B cell (primary cell): ENCODE measurements around the gene SORL1. TPM values are rescaled to one million over a fixed set of nuclear protein-coding genes. Genes with fewer than 3 reads are reported as not detected.

Source experiments
- ATAC-seq: fragments of 200-7000 bp; cut with Tn5 transposase; one replicate; pipeline ENCODE4 v1.10.0; 2021; ENCODE audit warnings: low read depth, mild to moderate bottlenecking, moderate number of reproducible peaks, moderate library complexity
- CTCF ChIA-PET: fragments of 350-600 bp; sonication (Branson Sonifier 250); formaldehyde crosslinking; loops from one replicate; lab custom pipeline; 2021; ENCODE audit warnings: antibody characterized with exemption, inconsistent platforms; lab: Charles Lee
- POLR2A ChIA-PET: fragments of 350-600 bp; sonication (Branson Sonifier 250); formaldehyde crosslinking; loops from one replicate; lab custom pipeline; 2021; ENCODE audit warnings: antibody characterized with exemption; lab: Charles Lee
- DNase-seq: peaks from one replicate; pipeline ENCODE4 v3.0.0; 2013
- H2AFZ ChIP-seq: 2 replicates; pipeline ENCODE4 v1.6.1; 2012; ENCODE audit warnings: mild to moderate bottlenecking, low read depth, low read length; ENCODE audit not compliant: insufficient read depth, poor library complexity, severe bottlenecking
- H3K27ac ChIP-seq, 2 donors: 1 replicate in 1 of 2; 2 replicates in 1 of 2; pipeline ENCODE4 v1.5.1; 2012 to 2013; ENCODE audit warnings: low read length in 2 of 2, mild to moderate bottlenecking in 2 of 2, moderate library complexity in 1 of 2
- H3K27me3 ChIP-seq, 4 experiments: fragments of 200-600 bp in 1 of 4; sonication (generic) in 1 of 4; replicated peaks in 1 of 4; 1 replicate in 2 of 4; 2 replicates in 2 of 4; pipeline versions ENCODE4 v1.6.1 to v1.7.0; 2013 to 2016; ENCODE audit warnings: low read length in 3 of 4, mild to moderate bottlenecking in 2 of 4, mixed read lengths in 1 of 4, moderate library complexity in 1 of 4; ENCODE audit not compliant: insufficient read depth in 4 of 4, control insufficient read depth in 3 of 4; ENCODE audit errors: control extremely low read depth in 1 of 4
- H3K36me3 ChIP-seq, 2 experiments: replicated peaks in 1 of 2; 1 replicate in 1 of 2; 2 replicates in 1 of 2; pipeline versions ENCODE4 v1.6.1 to v1.7.1; 2013; ENCODE audit warnings: low read length in 1 of 2; ENCODE audit not compliant: insufficient read depth in 2 of 2, control insufficient read depth in 1 of 2; ENCODE audit errors: control extremely low read depth in 1 of 2, extremely low read depth in 1 of 2
- H3K4me1 ChIP-seq, 2 donors: fragments of 200-600 bp in 1 of 2; sonication (generic) in 1 of 2; 1 replicate in 1 of 2; 2 replicates in 1 of 2; pipeline versions ENCODE4 v1.5.1 to v1.6.1; 2013 to 2017; ENCODE audit warnings: low read length in 2 of 2; ENCODE audit not compliant: control insufficient read depth in 2 of 2, insufficient read depth in 2 of 2
- H3K4me2 ChIP-seq: replicated peaks from 2 replicates; pipeline ENCODE3; 2012; ENCODE audit warnings: mild to moderate bottlenecking, low read depth, low read length; ENCODE audit not compliant: poor library complexity, severe bottlenecking
- H3K4me3 ChIP-seq, 5 experiments: fragments of 200-600 bp in 1 of 5; sonication (generic) in 1 of 5; 1 replicate in 3 of 5; 2 replicates in 2 of 5; pipeline versions ENCODE4 v1.5.1 to v1.7.0; 2011 to 2016; ENCODE audit warnings: low read length in 4 of 5, mild to moderate bottlenecking in 4 of 5, low read depth in 2 of 5, control low read depth in 1 of 5, moderate library complexity in 1 of 5; ENCODE audit not compliant: insufficient read depth in 1 of 5; ENCODE audit errors: control extremely low read depth in 1 of 5, extremely low read depth in 1 of 5
- H3K79me2 ChIP-seq: fragments of 200-600 bp; sonication (generic); one replicate; pipeline ENCODE4 v1.6.0; 2016; ENCODE audit warnings: low read length; ENCODE audit not compliant: control insufficient read depth, insufficient read depth
- H3K9ac ChIP-seq: fragments of 200-600 bp; sonication (generic); 2 replicates; pipeline ENCODE4 v1.6.1; 2017; ENCODE audit warnings: mild to moderate bottlenecking, low read length, moderate library complexity
- H3K9me3 ChIP-seq, 3 donors: one replicate each; pipeline versions ENCODE4 v1.6.1 to v1.7.1; 2013; ENCODE audit warnings: low read length in 2 of 3; ENCODE audit not compliant: control insufficient read depth in 2 of 3, insufficient read depth in 1 of 3; ENCODE audit errors: control extremely low read depth in 1 of 3
- H4K20me1 ChIP-seq: 2 replicates; pipeline ENCODE4 v1.6.0; 2012; ENCODE audit warnings: mild to moderate bottlenecking, low read length; ENCODE audit not compliant: insufficient read depth, control insufficient read depth, poor library complexity, severe bottlenecking
- H3K27ac Mint-ChIP-seq: one replicate; pipeline ENCODE4 v1.8.0; 2021; ENCODE audit warnings: mixed read lengths
- H3K27me3 Mint-ChIP-seq: one replicate; pipeline ENCODE4 v1.8.0; 2021; ENCODE audit warnings: mixed read lengths
- H3K4me1 Mint-ChIP-seq: one replicate; pipeline ENCODE4 v1.8.0; 2021; ENCODE audit warnings: mixed read lengths
- H3K4me3 Mint-ChIP-seq: one replicate; pipeline ENCODE4 v1.8.0; 2021; ENCODE audit warnings: mixed read lengths
- H3K9me3 Mint-ChIP-seq: one replicate; pipeline ENCODE4 v1.8.0; 2022; ENCODE audit warnings: mixed read lengths; ENCODE audit not compliant: insufficient read depth
- CTCF ChIP-seq: fragments of 200-600 bp; IDR thresholded peaks from one replicate; pipeline ENCODE4 v1.8.0; 2022; ENCODE audit warnings: antibody characterized with exemption, mild to moderate bottlenecking
- EZH2 ChIP-seq: IDR thresholded peaks from 2 replicates; pipeline ENCODE4 v1.6.1; 2012; ENCODE audit warnings: borderline replicate concordance, low read depth, mild to moderate bottlenecking, moderate library complexity, low read length; ENCODE audit not compliant: insufficient read depth, poor library complexity, severe bottlenecking
- WGBS: methylation state at CpG from one replicate; pipeline ENCODE4 v1.1.5; 2013; ENCODE audit warnings: missing lambda C conversion rate; ENCODE audit not compliant: insufficient coverage; 5-methylcytosine and 5-hydroxymethylcytosine counted together
- intact Hi-C: fragments of 100-400 bp; cut with micrococcal nuclease; formaldehyde crosslinking; loops from one replicate; pipeline ENCODE4 v1.10.0; 2022
- polyA plus RNA-seq: library from polyadenylated mRNA; depleted of rRNA; stranded (reverse); fragments of >200 nt; gene quantifications from 2 replicates; pipeline ENCODE4 v1.2.3, GENCODE V29; 2012
- total RNA-seq, 2 donors: library from RNA; stranded (reverse); fragments of 120-200 nt in 1 of 2; gene quantifications; 1 replicate in 1 of 2; 2 replicates in 1 of 2; pipeline versions ENCODE4 v1.2.3 to v1.2.4, GENCODE V29; 2013 to 2022

Gene SORL1
- total and polyA plus RNA-seq, 2 donors (not counting 1 experiment from before 2014, with no cell fraction given): 13.0 to 396 TPM

- intact Hi-C loops: no loop called here
- Mint-ChIP-seq H3K27ac (no peak overlapping the region), H3K4me3 (no peak overlapping the region), H3K9me3 (no peaks in the 10 kb centered on the region), H3K4me1 (no peaks in the 10 kb centered on the region), H3K27me3 (no peaks in the 10 kb centered on the region)
- Histone ChIP-seq H4K20me1 (no peaks in the 10 kb centered on the region), H3K4me2 (no peak overlapping the region), H3K79me2 (no peaks in the 10 kb centered on the region), H3K9ac (no peak overlapping the region), H2AFZ (no peak overlapping the region), H3K4me1 (no peaks in the 10 kb centered on the region), H3K27ac (no peak overlapping the region), H3K4me3 (no peak overlapping the region), H3K9me3 (no peaks in the 10 kb centered on the region), H3K36me3 (peaks cover 11 to 84% of the 10 kb centered on the region in 2 experiments), H3K27me3 (no peaks in the 10 kb centered on the region)
- ChIA-PET POLR2A (no interaction called here), CTCF (no interaction called here)
- 91% methylated on average over 3 of the region's 3 CpGs for WGBS
- ATAC-seq: no peak
- DNase-seq: no peak
- TF ChIP-seq CTCF (no peak), EZH2 (no peak)
Observed at GRCh38 chr11:121615501-121615900, 163.4 kb downstream of the SORL1 start.

DNA sequence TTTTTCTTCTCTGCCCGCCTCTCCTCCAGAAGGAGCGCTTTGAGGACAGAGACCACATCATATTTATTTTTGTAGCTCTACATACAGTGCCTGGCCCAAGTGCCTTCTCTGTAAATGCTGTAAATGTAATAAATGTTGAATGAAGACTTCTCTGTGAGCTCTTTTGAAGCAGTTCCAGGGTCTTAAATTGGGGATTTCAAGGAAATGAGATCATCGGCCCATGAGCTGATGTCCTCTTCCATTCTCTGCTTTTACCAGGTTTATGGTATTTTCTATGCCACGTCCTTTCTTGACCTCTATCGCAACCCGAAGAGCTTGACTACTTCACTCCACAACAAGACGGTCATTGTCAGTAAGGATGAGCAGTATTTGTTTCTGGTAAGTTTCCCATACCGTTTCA lies 166.4 kb downstream of the SORL1 start:
- H4K20me1 ChIP-seq: no peaks in the 10 kb centered on the region
- no peaks in the 10 kb centered on the region for H3K9me3 ChIP-seq
- H3K4me3 Mint-ChIP-seq: no peak overlapping the region
- no peak overlapping the region for H3K9ac ChIP-seq
- ChIA-PET POLR2A (no interaction called here), CTCF (interaction anchor here (0.7 kb wide), 1 partner anchor 27 kb away, joined by 3 read pairs; no protein-coding TSS in a partner anchor)
- no peaks in the 10 kb centered on the region for H3K27me3 Mint-ChIP-seq
- no peaks in the 10 kb centered on the region for H3K27me3 ChIP-seq
- no peaks in the 10 kb centered on the region for H3K9me3 Mint-ChIP-seq
- intact Hi-C loops: no loop called here
- ATAC-seq (no peak), DNase-seq (no peak)
- WGBS: 93% methylated on average over 3 of the region's 8 CpGs
- H2AFZ ChIP-seq: no peak overlapping the region
- no peaks in the 10 kb centered on the region for H3K79me2 ChIP-seq
- H3K4me1 Mint-ChIP-seq: no peaks in the 10 kb centered on the region
- H3K4me2 ChIP-seq: no peak overlapping the region
- H3K36me3 ChIP-seq: peaks cover 12 to 82% of the 10 kb centered on the region in 2 experiments
- no peaks in the 10 kb centered on the region for H3K4me1 ChIP-seq
- no peak overlapping the region for H3K27ac ChIP-seq
- no peak overlapping the region for H3K4me3 ChIP-seq
- TF ChIP-seq EZH2 (no peak), CTCF (no peak)
- no peak overlapping the region for H3K27ac Mint-ChIP-seq
